HG03520 (cell line): ENCODE data around the gene MAGEB17.
"Not testable (repeated sequence)": the region's sequence is repeated elsewhere in the genome, so short reads cannot be mapped to it uniquely, and the experiment has no call there.

ENCODE experiments used
- ATAC-seq: cut with Tn5 transposase; IDR thresholded peaks from one replicate; pipeline ENCODE4 v1.9.1; 2021; ENCODE audit warnings: mild to moderate bottlenecking, moderate library complexity; ENCODE audit not compliant: unreplicated experiment

Gene MAGEB17

GRCh38 chrX:16155581-16156096, 11.6 kb upstream of the MAGEB17 start:
- ATAC-seq: no peak

DNA sequence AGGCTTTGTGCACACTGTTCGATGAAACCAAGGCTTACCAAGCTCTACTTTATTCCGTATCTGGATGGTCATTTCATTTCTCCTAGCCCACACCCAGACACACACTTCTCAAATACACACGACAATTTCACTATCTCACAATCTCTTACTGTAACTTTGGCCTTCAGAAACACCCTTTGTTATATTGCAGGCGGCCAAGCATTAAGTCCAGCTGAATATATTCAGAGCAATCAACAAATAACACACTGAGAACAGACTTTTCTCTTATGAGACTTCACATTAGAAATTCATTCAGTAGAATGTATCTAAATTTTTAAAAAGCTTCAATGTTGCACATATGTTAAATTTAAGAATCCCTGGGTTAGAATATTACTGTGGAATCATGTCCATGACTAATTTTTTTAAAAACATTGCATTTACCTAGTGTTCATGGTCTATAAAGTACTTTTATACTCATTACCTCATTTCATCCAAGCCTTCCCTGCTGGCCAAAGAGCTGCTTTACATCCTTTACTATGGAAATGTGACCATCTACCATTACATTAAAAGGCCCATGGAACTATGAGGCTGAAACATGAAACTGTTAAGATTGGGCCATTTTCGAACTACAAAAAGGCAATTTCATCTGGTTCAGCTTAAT, 10.5 kb upstream of the MAGEB17 start:
- no peak for ATAC-seq

GRCh38 chrX:16160729-16161128, 6.6 kb upstream of the MAGEB17 start:
- no peak for ATAC-seq

DNA sequence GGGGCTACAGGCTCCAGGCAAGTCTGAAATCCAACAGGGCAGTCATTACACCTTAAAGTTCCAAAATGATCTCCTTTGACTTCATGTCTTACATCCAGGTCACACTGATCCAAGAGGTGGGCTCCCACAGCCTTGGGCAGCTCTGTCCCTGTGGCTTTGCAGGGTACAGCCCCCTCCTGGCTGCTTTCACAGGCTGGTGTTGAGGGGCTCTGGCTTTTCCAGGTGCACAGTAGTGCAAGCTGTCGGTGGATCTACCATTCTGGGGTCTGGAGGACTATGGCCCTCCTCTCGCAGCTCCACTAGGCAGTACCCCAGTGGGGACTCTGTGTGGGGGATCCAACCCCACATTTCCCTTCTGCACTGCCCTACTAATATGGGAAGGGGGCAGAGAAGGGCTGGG, 6.1 kb upstream of the MAGEB17 start:
- ATAC-seq: not testable (repeated sequence)

DNA sequence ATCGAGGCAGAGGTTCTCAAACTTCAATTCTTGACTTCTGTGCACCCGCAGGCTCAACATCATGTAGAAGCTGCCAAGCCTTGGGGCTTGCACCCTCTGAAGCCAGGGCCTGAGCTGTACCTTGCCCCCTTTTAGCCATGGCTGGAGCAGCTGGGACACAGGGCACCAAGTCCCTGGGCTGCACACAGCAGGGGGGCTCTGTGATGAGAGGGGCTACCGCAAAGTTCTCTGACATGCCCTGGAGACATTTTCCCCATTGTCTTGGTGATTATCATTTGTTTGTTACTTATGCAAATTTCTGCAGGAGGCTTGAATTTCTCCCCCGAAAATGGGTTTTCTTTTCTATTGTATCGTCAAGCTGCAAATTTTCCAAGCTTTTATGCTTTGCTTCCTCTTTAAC, 4.9 kb upstream of the MAGEB17 start:
- ATAC-seq: no peak

- ATAC-seq: no peak
Observed at GRCh38 chrX:16164748-16165147, 2.5 kb upstream of the MAGEB17 start.

DNA sequence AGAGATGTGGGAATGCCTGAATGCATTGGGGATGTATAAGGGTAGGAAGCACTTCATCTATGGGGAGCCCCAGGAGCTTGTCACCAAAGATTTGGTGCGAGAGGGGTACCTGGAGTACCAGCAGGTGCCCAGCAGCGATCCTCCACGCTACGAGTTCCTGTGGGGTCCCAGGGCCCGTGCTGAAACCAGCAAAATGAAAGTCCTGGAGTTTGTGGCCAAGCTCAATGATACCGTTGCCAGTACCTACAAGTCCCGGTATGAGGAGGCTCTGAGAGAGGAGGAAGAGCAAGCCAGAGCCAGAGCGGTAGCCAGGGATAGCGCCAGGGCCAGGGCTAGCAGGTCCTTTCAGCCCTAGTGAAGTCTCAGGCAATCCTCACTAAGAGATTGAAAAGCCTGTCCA, 3.8 kb downstream of the MAGEB17 start:
- no peak for ATAC-seq

- ATAC-seq: no peak
Observed at GRCh38 chrX:16171944-16172343, 4.7 kb downstream of the MAGEB17 start.

- no peak for ATAC-seq
Observed at GRCh38 chrX:16172391-16172790, 5.1 kb downstream of the MAGEB17 start.

GRCh38 chrX:16175329-16176061, 8.2 kb downstream of the MAGEB17 start:
- ATAC-seq: no peak

DNA sequence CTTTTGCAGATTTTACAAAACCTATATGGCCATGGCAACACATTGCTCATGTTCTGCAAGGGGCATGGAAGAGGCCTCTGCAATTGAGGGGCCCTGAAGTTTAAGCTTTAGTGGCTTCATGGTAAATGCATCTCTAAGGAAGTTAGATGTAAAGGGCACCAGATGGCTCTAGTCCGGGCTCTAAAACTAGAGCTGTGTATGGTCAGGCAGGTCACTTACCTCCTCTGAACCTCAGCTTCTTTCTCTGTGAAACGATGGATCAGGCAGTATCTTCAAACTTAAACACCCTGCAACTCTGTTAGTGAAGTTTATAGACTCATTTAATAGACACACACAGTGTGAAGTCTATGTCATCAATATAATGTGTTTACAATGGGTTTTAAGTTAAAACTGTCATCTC, 10.0 kb downstream of the MAGEB17 start:
- ATAC-seq: no peak

- ATAC-seq: not testable (repeated sequence)
Observed at GRCh38 chrX:16183843-16184242, 16.6 kb downstream of the MAGEB17 start.

DNA sequence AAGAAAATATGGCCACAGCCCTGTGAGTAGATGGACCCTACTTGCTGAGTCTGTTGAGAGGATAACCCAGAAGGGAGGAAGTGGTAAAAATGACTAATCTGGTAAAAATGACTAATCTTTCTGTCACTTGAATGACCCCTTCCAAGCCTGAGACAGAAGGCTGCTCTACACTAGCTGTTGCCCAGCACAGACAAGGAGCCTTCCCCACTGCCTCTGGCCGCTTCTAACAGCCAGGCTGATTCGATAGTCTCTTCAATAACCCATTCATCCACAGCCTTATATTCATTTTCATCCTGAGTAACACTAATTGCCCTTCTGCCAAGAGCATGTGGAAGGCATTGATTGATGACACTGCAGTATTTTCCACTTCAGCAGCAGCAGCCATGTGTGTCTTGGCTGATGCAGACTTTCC, 18.4 kb downstream of the MAGEB17 start:
- peak; percentile 99 for ATAC-seq

GRCh38 chrX:16186380-16187007, 19.2 kb downstream of the MAGEB17 start:
- no peak for ATAC-seq

DNA sequence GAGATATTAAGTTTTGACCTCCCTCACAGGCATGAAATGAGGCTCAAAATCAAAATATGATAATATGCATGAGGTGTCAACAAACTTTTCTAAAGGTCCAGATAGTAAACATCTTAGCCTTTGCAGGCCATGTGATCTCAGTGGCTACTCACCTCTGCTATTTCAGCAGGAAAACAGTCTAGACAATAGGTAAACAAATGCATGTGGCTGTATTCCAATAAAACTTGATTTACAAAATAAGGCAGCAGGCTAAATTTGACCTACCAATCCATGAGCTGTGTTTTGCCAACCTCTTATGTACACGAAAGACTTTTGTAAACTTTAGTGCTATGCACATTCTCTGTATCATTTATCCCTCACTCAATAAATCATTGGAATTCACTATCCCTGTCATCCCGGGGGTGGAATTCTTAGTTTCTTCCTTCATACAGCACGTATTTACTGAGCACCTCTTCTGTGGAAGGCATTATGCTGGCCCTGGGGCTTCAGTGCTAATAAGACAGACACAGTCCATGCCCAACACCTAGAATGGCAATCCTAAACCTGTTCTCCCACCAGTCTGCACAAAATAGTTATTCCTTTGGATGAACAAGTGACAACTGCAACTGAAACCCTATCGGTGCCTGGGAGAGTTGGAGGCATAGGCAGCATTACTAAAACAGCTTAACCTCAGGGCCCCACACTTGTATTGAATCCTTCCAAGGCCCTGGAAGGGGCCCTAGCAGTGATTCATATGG, 19.9 kb downstream of the MAGEB17 start:
- no peak for ATAC-seq

DNA sequence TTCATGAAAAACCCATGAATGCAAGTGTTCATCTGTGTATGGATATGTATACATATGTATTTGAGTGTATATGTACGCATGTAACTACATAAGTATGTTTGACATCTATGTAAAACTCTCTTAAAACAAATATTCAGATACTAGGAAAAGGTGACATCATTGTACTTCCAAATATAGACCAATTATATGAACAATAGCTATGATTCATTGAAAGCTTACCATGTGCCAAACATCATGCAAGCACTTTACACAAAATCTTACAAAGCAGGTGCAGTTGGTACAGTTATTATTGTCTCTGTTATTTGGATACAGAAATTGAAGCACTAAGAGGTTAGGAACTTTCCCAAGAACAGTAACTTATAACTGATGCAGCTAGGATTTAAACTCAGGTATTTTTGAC, 21.4 kb downstream of the MAGEB17 start:
- no peak for ATAC-seq

DNA sequence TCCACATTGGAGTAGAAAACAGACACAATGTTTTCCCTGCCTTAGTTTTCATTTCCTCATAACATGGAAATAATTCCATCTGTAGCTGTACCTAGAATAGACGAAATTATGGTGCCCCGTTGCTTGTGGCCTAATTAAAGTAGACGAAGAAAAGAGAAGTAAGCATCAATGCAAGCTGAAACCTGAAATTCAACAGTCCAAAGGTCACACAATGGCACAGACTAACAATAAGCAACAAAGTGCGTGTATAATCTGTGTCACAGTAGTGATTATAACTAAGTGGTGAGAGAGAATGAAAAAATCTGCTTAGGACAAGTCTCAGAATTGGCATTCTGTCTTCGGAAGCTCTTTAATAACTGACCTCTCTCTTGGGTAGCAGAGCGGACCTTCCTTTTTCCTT, 24.3 kb downstream of the MAGEB17 start:
- ATAC-seq: no peak

GRCh38 chrX:16196829-16197228, 29.5 kb downstream of the MAGEB17 start:
- ATAC-seq: no peak

GRCh38 chrX:16199343-16199742, 32.1 kb downstream of the MAGEB17 start:
- ATAC-seq: no peak

- no peak for ATAC-seq
Observed at GRCh38 chrX:16202943-16203342, 35.7 kb downstream of the MAGEB17 start.

DNA sequence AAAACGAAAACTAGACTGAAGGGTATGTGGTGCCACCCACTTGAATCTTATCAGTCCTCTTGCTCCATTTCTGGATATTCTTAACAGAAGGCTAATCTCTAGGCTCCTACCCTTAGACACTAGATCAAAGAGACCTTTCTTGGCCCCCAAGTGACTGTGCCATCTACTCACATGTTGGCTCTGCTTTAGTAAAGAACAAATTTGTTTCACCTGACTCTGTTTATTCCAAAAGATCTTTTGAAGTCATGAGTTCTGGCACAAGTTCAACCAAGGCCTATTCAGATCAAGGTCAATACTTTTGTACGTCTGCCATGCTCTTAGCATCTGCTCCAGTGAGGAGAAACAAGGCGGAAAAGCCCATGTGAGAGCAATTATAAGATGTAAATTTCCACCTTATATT, 37.3 kb downstream of the MAGEB17 start:
- ATAC-seq: no peak
